Effector memory CD4-positive, alpha-beta T cell (primary cell): Measurements from ENCODE around the gene PTPRN2.

Experiments used
- DNase-seq, 3 donors: peaks; one replicate each; pipeline ENCODE4 v3.0.0-alpha.2; 2020
- H3K27ac ChIP-seq: 2 replicates; pipeline ENCODE4 v1.7.0; 2013; ENCODE audit warnings: mild to moderate bottlenecking, low read length, moderate library complexity; ENCODE audit not compliant: insufficient read depth, poor library complexity, severe bottlenecking
- H3K27me3 ChIP-seq: replicated peaks from 2 replicates; pipeline ENCODE4 v1.7.0; 2013; ENCODE audit warnings: mild to moderate bottlenecking, low read length; ENCODE audit not compliant: insufficient read depth, control insufficient read depth, poor library complexity, severe bottlenecking
- H3K36me3 ChIP-seq: 2 replicates; pipeline ENCODE4 v1.7.0; 2013; ENCODE audit warnings: mild to moderate bottlenecking, low read length, moderate library complexity; ENCODE audit not compliant: control insufficient read depth, insufficient read depth
- H3K4me1 ChIP-seq: 2 replicates; pipeline ENCODE4 v1.7.0; 2013; ENCODE audit warnings: low read length, mild to moderate bottlenecking; ENCODE audit not compliant: control insufficient read depth, insufficient read depth, poor library complexity, severe bottlenecking
- H3K4me3 ChIP-seq: 2 replicates; pipeline ENCODE4 v1.7.0; 2013; ENCODE audit warnings: low read length, low read depth, mild to moderate bottlenecking; ENCODE audit not compliant: insufficient read depth, poor library complexity, severe bottlenecking
- H3K9me3 ChIP-seq: 2 replicates; pipeline ENCODE4 v1.7.0; 2013; ENCODE audit warnings: mild to moderate bottlenecking, low read length, moderate library complexity; ENCODE audit not compliant: control insufficient read depth

PTPRN2 gene

DNA sequence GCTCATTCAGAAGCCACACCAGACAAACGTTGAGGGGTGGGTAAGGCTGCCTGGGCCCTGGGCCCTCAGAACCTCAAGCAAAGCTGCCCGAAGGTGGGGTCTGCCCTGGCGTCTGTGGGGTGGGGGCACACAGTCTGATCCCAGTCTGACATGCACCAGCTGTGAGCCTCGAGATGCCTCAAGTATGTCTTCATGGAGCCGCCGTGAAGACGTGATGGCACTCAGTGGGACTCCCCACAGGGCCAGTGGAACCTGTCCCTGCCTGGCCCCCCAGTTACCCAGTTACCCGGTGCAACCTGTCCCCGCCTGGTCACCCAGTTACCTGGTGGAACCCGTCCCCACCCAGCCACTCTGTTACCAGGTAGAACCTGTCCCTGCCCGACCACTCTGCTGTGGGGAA, 351.2 kb downstream of the PTPRN2 start:
- Histone ChIP-seq H3K4me3 (no peak overlapping the region), H3K27ac (no peak overlapping the region), H3K9me3 (no peaks in the 10 kb centered on the region), H3K27me3 (no peaks in the 10 kb centered on the region), H3K36me3 (no peaks in the 10 kb centered on the region), H3K4me1 (no peaks in the 10 kb centered on the region)
- no peak for DNase-seq

DNA sequence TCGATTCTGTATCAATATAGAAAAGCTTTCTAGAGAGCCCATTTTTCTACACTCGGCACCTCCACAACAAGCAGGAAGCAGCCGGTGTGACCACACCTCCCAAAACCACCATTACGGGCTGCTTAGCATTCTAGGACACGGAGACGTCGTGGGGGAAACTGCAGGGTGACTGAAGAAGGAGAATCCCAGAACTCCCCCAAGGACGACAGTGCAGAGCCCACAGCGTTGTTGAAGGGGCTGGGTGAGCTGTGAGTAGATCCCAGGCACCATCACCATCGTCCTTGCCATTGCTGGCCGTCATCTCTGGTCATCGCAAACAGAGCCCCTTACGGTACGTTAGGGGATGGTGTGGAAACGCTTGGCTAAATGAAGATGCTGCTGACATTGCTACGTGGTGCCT, 351.8 kb downstream of the PTPRN2 start:
- H3K36me3 ChIP-seq = no peaks in the 10 kb centered on the region
- no peaks in the 10 kb centered on the region for H3K4me1 ChIP-seq
- no peak overlapping the region for H3K4me3 ChIP-seq
- DNase-seq = no peak
- H3K27me3 ChIP-seq = no peaks in the 10 kb centered on the region
- H3K27ac ChIP-seq = no peak overlapping the region
- H3K9me3 ChIP-seq = no peaks in the 10 kb centered on the region

- DNase-seq = no peak
- no peak overlapping the region for H3K27ac ChIP-seq
- H3K4me3 ChIP-seq = no peak overlapping the region
- H3K36me3 ChIP-seq = no peaks in the 10 kb centered on the region
- H3K9me3 ChIP-seq = peaks cover 3% of the 10 kb centered on the region
- no peaks in the 10 kb centered on the region for H3K4me1 ChIP-seq
- no peaks in the 10 kb centered on the region for H3K27me3 ChIP-seq
Measured at GRCh38 chr7:158229945-158230344, 357.7 kb downstream of the PTPRN2 start.

- Histone ChIP-seq H3K4me3 (no peak overlapping the region), H3K27me3 (no peaks in the 10 kb centered on the region), H3K36me3 (no peaks in the 10 kb centered on the region), H3K4me1 (no peaks in the 10 kb centered on the region), H3K27ac (no peak overlapping the region), H3K9me3 (peaks cover 3% of the 10 kb centered on the region)
- DNase-seq = no peak
Measured at GRCh38 chr7:158228986-158229385, 358.6 kb downstream of the PTPRN2 start.

- H3K4me3 ChIP-seq = no peak overlapping the region
- no peaks in the 10 kb centered on the region for H3K27me3 ChIP-seq
- H3K27ac ChIP-seq = no peak overlapping the region
- DNase-seq = no peak
- no peaks in the 10 kb centered on the region for H3K4me1 ChIP-seq
- peaks cover 3% of the 10 kb centered on the region for H3K9me3 ChIP-seq
- H3K36me3 ChIP-seq = no peaks in the 10 kb centered on the region
Measured at GRCh38 chr7:158228131-158228530, 359.5 kb downstream of the PTPRN2 start.

- H3K4me1 ChIP-seq = no peaks in the 10 kb centered on the region
Measured at GRCh38 chr7:158227258-158227984, 360.2 kb downstream of the PTPRN2 start.

DNA sequence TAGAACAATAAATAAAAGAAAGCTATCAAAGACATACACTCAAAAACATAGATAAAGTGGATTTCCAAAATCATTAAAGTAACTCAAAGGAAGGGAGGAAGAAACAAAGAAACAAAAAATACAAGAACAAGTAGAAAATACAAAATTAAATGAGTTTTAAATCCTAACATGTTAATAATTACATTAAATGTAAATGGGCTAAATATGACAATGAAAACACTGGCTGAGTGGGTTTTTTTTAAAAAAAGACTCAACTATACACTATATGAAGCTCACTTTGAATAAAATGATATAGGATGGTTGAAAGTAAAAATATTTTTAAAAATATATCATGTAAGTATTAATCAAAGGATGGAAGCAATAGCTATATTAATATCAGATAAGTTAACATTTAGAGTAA, 371.4 kb downstream of the PTPRN2 start:
- H3K27me3 ChIP-seq = no peaks in the 10 kb centered on the region
- no peaks in the 10 kb centered on the region for H3K9me3 ChIP-seq
- H3K36me3 ChIP-seq = no peaks in the 10 kb centered on the region
- H3K4me1 ChIP-seq = no peaks in the 10 kb centered on the region
- no peak overlapping the region for H3K4me3 ChIP-seq
- DNase-seq = no peak
- H3K27ac ChIP-seq = no peak overlapping the region

More at GRCh38 chr7:158227258-158227984, 360.2 kb downstream of the PTPRN2 start:
- H3K27ac ChIP-seq = no peak overlapping the region
- H3K27me3 ChIP-seq = no peaks in the 10 kb centered on the region
- peaks cover 3% of the 10 kb centered on the region for H3K9me3 ChIP-seq
- no peak for DNase-seq
- H3K36me3 ChIP-seq = no peaks in the 10 kb centered on the region
- H3K4me3 ChIP-seq = no peak overlapping the region

GRCh38 chr7:158209435-158209834, 378.2 kb downstream of the PTPRN2 start:
- no peak for DNase-seq
- no peaks in the 10 kb centered on the region for H3K27me3 ChIP-seq
- H3K36me3 ChIP-seq = no peaks in the 10 kb centered on the region
- H3K4me3 ChIP-seq = no peak overlapping the region
- H3K4me1 ChIP-seq = no peaks in the 10 kb centered on the region
- no peak overlapping the region for H3K27ac ChIP-seq
- no peaks in the 10 kb centered on the region for H3K9me3 ChIP-seq

- H3K4me3 ChIP-seq = no peak overlapping the region
- H3K4me1 ChIP-seq = no peaks in the 10 kb centered on the region
- no peaks in the 10 kb centered on the region for H3K36me3 ChIP-seq
- H3K9me3 ChIP-seq = no peaks in the 10 kb centered on the region
- H3K27me3 ChIP-seq = no peaks in the 10 kb centered on the region
- H3K27ac ChIP-seq = no peak overlapping the region
- DNase-seq = no peak
Measured at GRCh38 chr7:158206341-158206740, 381.3 kb downstream of the PTPRN2 start.

GRCh38 chr7:158204453-158204852, 383.2 kb downstream of the PTPRN2 start:
- no peaks in the 10 kb centered on the region for H3K9me3 ChIP-seq
- H3K27me3 ChIP-seq = no peaks in the 10 kb centered on the region
- H3K36me3 ChIP-seq = no peaks in the 10 kb centered on the region
- no peak for DNase-seq
- H3K4me3 ChIP-seq = no peak overlapping the region
- H3K27ac ChIP-seq = no peak overlapping the region
- H3K4me1 ChIP-seq = no peaks in the 10 kb centered on the region
